Heart right ventricle (tissue), 16 donors: Measurements from ENCODE around the gene RFX8. TPM values are rescaled to one million over a fixed set of nuclear protein-coding genes. Genes with fewer than 3 reads are reported as not detected.
A peak's percentile ranks its signal among the peaks of the same experiment; 100 is the strongest.

Experiments used
- ATAC-seq, 8 donors: fragments of 200-7000 bp; cut with Tn5 transposase; one replicate each; pipeline ENCODE4 v1.9.1; 2020; ENCODE audit warnings: mild to moderate bottlenecking in 8 of 8, moderate library complexity in 8 of 8, moderate number of reproducible peaks in 1 of 8
- DNase-seq, 2 donors: peaks; one replicate each; pipeline ENCODE4 v3.0.0-alpha.2; 2020
- H3K27ac ChIP-seq, 10 donors: fragments of 200-600 bp; sonication (generic) in 2 of 10; one replicate each; pipeline versions ENCODE4 v1.5.0 to v1.8.0; 2020 to 2022; ENCODE audit warnings: mild to moderate bottlenecking in 3 of 10
- H3K27me3 ChIP-seq, 7 donors: fragments of 200-600 bp; one replicate each; pipeline ENCODE4 v1.8.0; 2021 to 2022; ENCODE audit warnings: mild to moderate bottlenecking in 2 of 7
- H3K36me3 ChIP-seq, 9 donors: fragments of 200-600 bp; sonication (generic) in 1 of 9; one replicate each; pipeline versions ENCODE4 v1.5.0 to v1.8.0; 2020 to 2022; ENCODE audit warnings: mild to moderate bottlenecking in 2 of 9
- H3K4me1 ChIP-seq, 9 donors: fragments of 200-600 bp; sonication (generic) in 1 of 9; one replicate each; pipeline versions ENCODE4 v1.5.0 to v1.8.0; 2020 to 2022; ENCODE audit warnings: mild to moderate bottlenecking in 4 of 9
- H3K4me3 ChIP-seq, 10 donors: fragments of 200-600 bp; sonication (generic) in 2 of 10; one replicate each; pipeline versions ENCODE4 v1.5.0 to v1.8.0; 2020 to 2022; ENCODE audit warnings: mild to moderate bottlenecking in 7 of 10, moderate library complexity in 2 of 10
- H3K9me3 ChIP-seq, 11 donors: fragments of 200-600 bp in 10 of 11; sonication (generic) in 2 of 11; one replicate each; pipeline versions ENCODE4 v1.5.0 to v1.8.0; 2013 to 2022; ENCODE audit warnings: mild to moderate bottlenecking in 2 of 11, control low read depth in 1 of 11, moderate library complexity in 1 of 11
- WGBS, 2 donors: extraction: QIAGEN DNeasy Blood & Tissue Kit; methylation state at CpG; one replicate each; pipeline ENCODE4 v1.1.7; 2013; ENCODE audit warnings: inconsistent platforms in 1 of 2; 5-methylcytosine and 5-hydroxymethylcytosine counted together
- intact Hi-C, 10 donors: fragments of 100-400 bp; cut with DNase I; formaldehyde crosslinking; loops; one replicate each; pipeline versions ENCODE4 v1.11.1 to v1.14.2; 2022
- polyA plus RNA-seq, 2 donors: library from polyadenylated mRNA; stranded (reverse); fragments of 200-250 nt; gene quantifications; one replicate each; pipeline ENCODE4 v1.2.3, GENCODE V29; 2013
- total RNA-seq, 10 donors: library from RNA; stranded (reverse); fragmentation: NEBNext Ultra II Directional in 3 of 10; extraction: Animal tissue kit (Norgen Biotek cat#: 25700) in 3 of 10; gene quantifications; one replicate each; pipeline versions ENCODE4 v1.2.1 to v1.2.4, GENCODE V29; 2021 to 2023
- TF ChIP-seq, protein P1 (sequence below), 9 donors: fragments of 200-600 bp; sonication (generic) in 2 of 9; IDR thresholded peaks; one replicate each; pipeline versions ENCODE4 v1.5.0 to v1.8.0; 2021 to 2022; ENCODE audit warnings: antibody characterized with exemption in 9 of 9, mild to moderate bottlenecking in 5 of 9, moderate library complexity in 1 of 9
- donor health status: Arrhythmogenic right ventricular cardiomyopathy.
- donor health status: ischemic (EF 13 %, LVEDD 7.1; RV severe dilation, severe dysfunction).
- donor health status: healthy with polysubstance abuse.
- donor health status: DM: no; HTN: yes; CAD: no.
- donor health status: DM: no; HTN: no; CAD: no.
- donor health status: ischemic (EF 25% LVEDD 6.9; RV normal size, moderate dysfunction).
- donor health status: ischemic (EF 25% LVEDD 5.7; RV mildly dilated, moderate dysfunction).
- donor health status: healthy.
- donor health status: DM: yes; HTN: yes; CAD: no.
- donor health status: Ischemic cardiomyopathy.
- donor health status: ischemic (EF 35%, LVEDD 5.7; RV mildly dilated, moderate dysfunction).
- donor health status: nonischemic (EF 11% LVEDD 7.7; RV severe dilation, severe dysfunction).
- donor health status: DM: yes; HTN: yes; CAD: no.
- donor health status: PGD.
- donor health status: ischemic (EF 29% LVEDD 5.4; RV normal size, mild dysfunction).
- donor health status: nonischemic (EF 23%, LVEDD 6.1; RV moderate dilation, normal function).

RFX8 gene
- total and polyA plus RNA-seq, 12 donors = 0.15 to 0.44 (median 0.16) TPM; not detected in 5

DNA sequence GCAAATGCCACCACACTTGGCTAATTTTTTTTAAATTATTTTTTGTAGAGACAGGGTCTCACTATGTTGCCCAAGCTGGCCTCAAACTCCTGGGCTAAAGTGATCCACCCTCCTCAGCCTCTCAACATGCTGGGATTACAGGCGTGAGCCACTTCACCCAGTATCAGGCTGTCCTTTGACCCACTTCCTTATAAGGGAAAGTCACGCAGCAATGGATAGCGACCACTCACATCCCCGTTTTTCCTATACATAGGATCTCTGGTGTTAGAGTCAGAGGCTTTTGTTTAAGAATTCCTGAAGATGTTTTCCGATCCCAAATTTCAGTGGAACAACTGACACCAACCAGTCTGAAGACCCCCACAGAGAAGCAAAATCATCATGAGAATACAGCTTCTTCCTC, 41.4 kb upstream of the RFX8 start:
- Histone ChIP-seq H3K4me3 (no peak overlapping the region), H3K4me1 (peaks cover 0 to 55% (median 30%) of the 10 kb centered on the region in 9 donors), H3K36me3 (no peaks in the 10 kb centered on the region), H3K27ac (peak overlapping the region in 1 of 10 donors; percentile 63), H3K9me3 (peaks cover 0 to 7% (median 0%) of the 10 kb centered on the region in 11 donors), H3K27me3 (peaks cover 0 to 9% (median 0%) of the 10 kb centered on the region in 7 donors)
- 97 to 100% methylated on average over 5 of the region's 5 CpGs for WGBS, 2 donors
- intact Hi-C loops = loop anchor here in 7 of 10 donors (5.0 to 10.0 kb wide), 7 partner anchors 92 to 316 kb away; partner anchors contain the start of gene MAP4K4 (in 4 of the 7)
- DNase-seq = no peak
- ATAC-seq = no peak
- TF ChIP-seq, protein P1, sequence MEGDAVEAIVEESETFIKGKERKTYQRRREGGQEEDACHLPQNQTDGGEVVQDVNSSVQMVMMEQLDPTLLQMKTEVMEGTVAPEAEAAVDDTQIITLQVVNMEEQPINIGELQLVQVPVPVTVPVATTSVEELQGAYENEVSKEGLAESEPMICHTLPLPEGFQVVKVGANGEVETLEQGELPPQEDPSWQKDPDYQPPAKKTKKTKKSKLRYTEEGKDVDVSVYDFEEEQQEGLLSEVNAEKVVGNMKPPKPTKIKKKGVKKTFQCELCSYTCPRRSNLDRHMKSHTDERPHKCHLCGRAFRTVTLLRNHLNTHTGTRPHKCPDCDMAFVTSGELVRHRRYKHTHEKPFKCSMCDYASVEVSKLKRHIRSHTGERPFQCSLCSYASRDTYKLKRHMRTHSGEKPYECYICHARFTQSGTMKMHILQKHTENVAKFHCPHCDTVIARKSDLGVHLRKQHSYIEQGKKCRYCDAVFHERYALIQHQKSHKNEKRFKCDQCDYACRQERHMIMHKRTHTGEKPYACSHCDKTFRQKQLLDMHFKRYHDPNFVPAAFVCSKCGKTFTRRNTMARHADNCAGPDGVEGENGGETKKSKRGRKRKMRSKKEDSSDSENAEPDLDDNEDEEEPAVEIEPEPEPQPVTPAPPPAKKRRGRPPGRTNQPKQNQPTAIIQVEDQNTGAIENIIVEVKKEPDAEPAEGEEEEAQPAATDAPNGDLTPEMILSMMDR (IDR thresholded peaks at IDR 0.05) = no peak

DNA sequence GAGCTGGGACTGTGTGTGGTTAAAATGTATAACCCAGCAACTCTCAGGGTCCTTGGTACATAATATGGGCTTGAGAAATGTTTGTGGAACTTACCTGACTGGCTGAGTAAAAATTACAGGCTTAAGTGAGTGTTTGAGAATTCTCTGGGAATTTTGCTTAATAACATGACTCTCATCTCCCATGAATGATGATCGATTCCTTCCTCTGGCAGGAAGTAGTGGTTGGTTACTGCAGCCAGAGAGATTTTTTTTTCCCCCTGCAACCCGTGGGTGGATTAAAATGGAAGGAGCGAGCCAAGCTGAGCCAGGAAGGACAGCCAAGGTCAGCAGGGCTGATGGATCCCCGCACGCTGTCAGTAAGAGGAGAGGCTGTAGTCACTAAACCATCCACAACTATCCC, 40.6 kb upstream of the RFX8 start:
- TF ChIP-seq, protein P1 (IDR thresholded peaks at IDR 0.05) = no peak
- intact Hi-C loops = loop anchor here in 7 of 10 donors (2.0 to 10.0 kb wide), 8 partner anchors 91 to 317 kb away; partner anchors contain the start of gene MAP4K4 (in 4 of the 7)
- H3K9me3 ChIP-seq = peaks cover 0 to 7% (median 0%) of the 10 kb centered on the region in 11 donors
- H3K36me3 ChIP-seq = no peaks in the 10 kb centered on the region
- H3K4me3 ChIP-seq = no peak overlapping the region
- ATAC-seq (peak; percentile 39 to 75 (median 60)), DNase-seq (peak; percentile 22 to 58)
- peaks cover 0 to 52% (median 29%) of the 10 kb centered on the region in 9 donors for H3K4me1 ChIP-seq
- H3K27ac ChIP-seq = peak overlapping the region in 5 of 10 donors; percentile 10 to 63 (median 53)
- peaks cover 0 to 1% (median 0%) of the 10 kb centered on the region in 7 donors for H3K27me3 ChIP-seq
- WGBS, 2 donors = 1 to 2% methylated on average over 5 of the region's 5 CpGs

DNA sequence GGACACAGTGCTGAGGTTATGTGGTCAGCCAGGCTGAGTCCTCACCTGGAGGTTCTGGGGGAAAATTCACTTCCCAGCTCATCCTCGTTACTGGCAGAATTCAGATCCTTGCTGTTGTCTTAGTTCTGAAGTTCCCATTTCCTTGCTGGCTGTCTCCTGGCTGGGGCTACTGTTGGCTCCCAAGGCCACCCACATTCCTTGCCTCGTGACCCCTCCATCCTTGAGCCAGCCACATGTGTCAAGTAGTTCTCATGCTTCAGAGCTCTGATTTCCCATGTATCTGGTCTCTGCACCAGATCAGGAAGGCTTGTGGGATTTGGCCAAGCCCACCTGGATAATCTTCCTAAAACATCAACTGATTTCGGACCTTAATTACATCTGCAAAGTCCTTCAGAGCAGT, 38.1 kb upstream of the RFX8 start:
- Histone ChIP-seq H3K27ac (no peak overlapping the region), H3K36me3 (no peaks in the 10 kb centered on the region), H3K9me3 (peaks cover 0 to 7% (median 0%) of the 10 kb centered on the region in 11 donors), H3K4me1 (peaks cover 0 to 35% (median 17%) of the 10 kb centered on the region in 9 donors), H3K4me3 (no peak overlapping the region), H3K27me3 (no peaks in the 10 kb centered on the region)
- TF ChIP-seq, protein P1 (IDR thresholded peaks at IDR 0.05) = no peak
- DNase-seq (no peak), ATAC-seq (no peak)
- WGBS, 2 donors = 93 to 98% methylated on average over 3 of the region's 3 CpGs
- intact Hi-C loops = loop anchor here in 2 of 10 donors (10.0 kb wide), 2 partner anchors 88 to 182 kb away; partner anchors contain the start of gene MAP4K4 (in 1 of the 2)

DNA sequence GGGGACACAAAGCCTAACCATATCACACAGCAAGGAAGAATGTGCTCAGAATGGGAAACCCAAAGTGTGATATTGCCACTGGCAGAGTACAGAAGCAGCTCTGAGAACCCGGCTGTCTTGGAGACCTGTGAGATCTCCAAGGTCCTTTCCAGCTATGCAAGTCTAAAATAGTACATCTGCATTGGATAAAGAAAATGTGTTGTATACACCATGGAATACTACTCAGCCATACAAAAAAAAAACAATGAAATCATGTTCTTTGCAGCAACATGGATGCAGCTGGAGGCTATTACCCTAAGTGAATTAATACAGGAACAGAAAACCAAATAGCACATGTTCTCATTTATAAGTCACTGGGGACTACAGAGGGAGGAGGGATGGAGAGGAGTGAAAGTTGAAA, 36.5 kb upstream of the RFX8 start:
- H3K4me3 ChIP-seq = no peak overlapping the region
- H3K9me3 ChIP-seq = peaks cover 0 to under 1% (median 0%) of the 10 kb centered on the region in 11 donors
- no peaks in the 10 kb centered on the region for H3K36me3 ChIP-seq
- peaks cover 0 to 23% (median 12%) of the 10 kb centered on the region in 9 donors for H3K4me1 ChIP-seq
- DNase-seq (no peak), ATAC-seq (peak in 2 of 8 donors; percentile 21 to 44)
- intact Hi-C loops = loop anchor here in 2 of 10 donors (10.0 kb wide), 2 partner anchors 87 to 183 kb away; partner anchors contain the start of gene MAP4K4 (in 1 of the 2)
- 67 to 69% methylated on average over 1 of the region's 1 CpG for WGBS, 2 donors
- H3K27me3 ChIP-seq = no peaks in the 10 kb centered on the region
- TF ChIP-seq, protein P1 (IDR thresholded peaks at IDR 0.05) = no peak
- H3K27ac ChIP-seq = no peak overlapping the region
